ENCODE measurements around the gene PPP5C. TPM values are rescaled to one million over a fixed set of nuclear protein-coding genes. Genes with fewer than 3 reads are reported as not detected.

Gene PPP5C
- total and polyA plus RNA-seq, 11 donors: 64.9 to 115 (median 77.1) TPM

DNA sequence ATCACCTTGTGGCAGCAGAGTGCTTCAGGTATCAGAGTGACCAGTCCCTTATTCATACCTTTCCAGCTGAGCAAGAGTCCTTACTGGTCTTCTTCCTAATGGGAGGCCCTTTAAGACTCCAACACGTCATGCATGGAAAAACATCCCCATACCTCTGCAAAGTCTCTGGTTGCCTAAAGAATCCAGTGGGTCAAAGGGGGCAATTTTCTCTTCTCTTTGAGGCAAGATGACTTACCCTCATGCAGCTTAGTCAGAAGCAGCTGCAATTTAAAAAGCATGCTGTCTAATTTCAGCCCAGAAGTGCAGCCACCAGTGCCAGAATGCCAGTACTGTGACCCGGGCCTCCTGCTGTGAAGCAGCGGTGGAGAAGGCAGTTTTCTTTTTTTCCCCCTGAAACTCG lies 18.7 kb downstream of the PPP5C start:
- WGBS, 4 donors: 77 to 89% (median 85%) methylated on average over 4 of the region's 4 CpGs
- TF ChIP-seq POLR2A (IDR thresholded peaks at IDR 0.05) (no peak), CTCF (IDR thresholded peaks at IDR 0.05) (no peak)
- H3K4me1 ChIP-seq: peaks cover 0 to 16% (median 3%) of the 10 kb centered on the region in 12 donors
- H3K27me3 ChIP-seq: no peaks in the 10 kb centered on the region
- H3K27ac ChIP-seq: no peak overlapping the region
- no peak overlapping the region for H3K4me3 ChIP-seq
- DNase-seq: no peak
- ATAC-seq: no peak
- intact Hi-C loops (cut with DNase I): no loop called here
- no peaks in the 10 kb centered on the region for H3K9me3 ChIP-seq
- H3K36me3 ChIP-seq: peaks cover 0 to 54% (median 36%) of the 10 kb centered on the region in 9 donors

GRCh38 chr19:46366620-46367292 lies 19.9 kb downstream of the PPP5C start:
- ATAC-seq: peak in 2 of 4 donors; percentile 35 to 80
- H3K36me3 ChIP-seq: peaks cover 0 to 50% (median 30%) of the 10 kb centered on the region in 9 donors

GRCh38 chr19:46367426-46367825 lies 20.5 kb downstream of the PPP5C start:
- ATAC-seq: no peak
- H3K4me3 ChIP-seq: no peak overlapping the region
- no peaks in the 10 kb centered on the region for H3K27me3 ChIP-seq
- DNase-seq: no peak
- no peak overlapping the region for H3K27ac ChIP-seq
- H3K4me1 ChIP-seq: peaks cover 0 to 29% (median 17%) of the 10 kb centered on the region in 12 donors
- 81 to 94% (median 92%) methylated on average over 5 of the region's 5 CpGs for WGBS, 4 donors
- intact Hi-C loops (cut with DNase I): no loop called here
- H3K36me3 ChIP-seq: peaks cover 0 to 50% (median 30%) of the 10 kb centered on the region in 9 donors
- H3K9me3 ChIP-seq: no peaks in the 10 kb centered on the region
- TF ChIP-seq CTCF (IDR thresholded peaks at IDR 0.05): no peak

More at GRCh38 chr19:46366620-46367292, 19.9 kb downstream of the PPP5C start:
- Histone ChIP-seq H3K27me3 (no peaks in the 10 kb centered on the region), H3K4me1 (peaks cover 0 to 25% (median 11%) of the 10 kb centered on the region in 12 donors), H3K9me3 (no peaks in the 10 kb centered on the region), H3K27ac (peak overlapping the region in 2 of 12 donors; percentile 25 to 26), H3K4me3 (no peak overlapping the region)
- 48 to 60% (median 59%) methylated on average over 9 of the region's 9 CpGs for WGBS, 4 donors
- intact Hi-C loops (cut with DNase I): no loop called here
- no peak for DNase-seq
- no peak for TF ChIP-seq POLR2A (IDR thresholded peaks at IDR 0.05)
- no peak for TF ChIP-seq CTCF (IDR thresholded peaks at IDR 0.05)

DNA sequence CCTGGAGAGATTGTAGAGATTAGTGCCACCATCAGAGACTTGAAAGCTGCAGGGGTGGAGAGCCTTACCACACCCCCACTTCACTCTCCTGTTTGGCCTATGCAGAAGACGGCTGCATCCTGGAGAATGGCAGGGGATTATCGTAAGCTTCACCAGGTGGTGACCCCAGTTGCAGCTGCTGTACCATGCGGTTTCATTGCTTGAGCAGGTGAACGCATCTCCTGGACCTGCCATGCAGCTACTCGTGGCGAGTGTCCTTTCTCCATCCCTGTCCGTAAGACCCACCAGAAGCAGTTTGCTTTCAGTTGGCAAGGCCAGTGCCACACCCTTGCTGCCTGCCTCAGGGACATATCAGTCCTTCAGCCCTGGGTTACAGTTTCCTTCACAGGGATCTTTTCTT lies 21.2 kb downstream of the PPP5C start:
- TF ChIP-seq CTCF (IDR thresholded peaks at IDR 0.05) (no peak), POLR2A (IDR thresholded peaks at IDR 0.05) (no peak)
- Histone ChIP-seq H3K9me3 (no peaks in the 10 kb centered on the region), H3K27ac (no peak overlapping the region), H3K27me3 (no peaks in the 10 kb centered on the region), H3K4me1 (peaks cover 0 to 36% (median 24%) of the 10 kb centered on the region in 12 donors), H3K4me3 (no peak overlapping the region), H3K36me3 (peaks cover 0 to 50% (median 30%) of the 10 kb centered on the region in 9 donors)
- intact Hi-C loops (cut with DNase I): no loop called here
- WGBS, 4 donors: 88 to 94% (median 90%) methylated on average over 7 of the region's 7 CpGs
- ATAC-seq: no peak
- DNase-seq: no peak

All from heart left ventricle (tissue), 16 donors.